Osteoblast (primary cell): ENCODE results near the gene GRPEL2. TPM values are rescaled to one million over a fixed set of nuclear protein-coding genes. Genes with fewer than 3 reads are reported as not detected.
"Not testable (repeated sequence)": the region's sequence is repeated elsewhere in the genome, so short reads cannot be mapped to it uniquely, and the experiment has no call there.

Experiments used
- DNase-seq: peaks from one replicate; pipeline ENCODE4 v3.0.0; 2011; ENCODE audit warnings: low spot score, mixed read lengths; ENCODE audit not compliant: insufficient read length; ENCODE audit errors: missing footprints
- H2AFZ ChIP-seq: 2 replicates; pipeline ENCODE4 v1.6.0; 2011; ENCODE audit warnings: mild to moderate bottlenecking, low read length
- H3K27ac ChIP-seq: 2 replicates; pipeline ENCODE4 v1.5.1; 2011; ENCODE audit warnings: mild to moderate bottlenecking, low read depth, low read length, moderate library complexity
- H3K27me3 ChIP-seq: 2 replicates; pipeline ENCODE4 v1.6.0; 2012; ENCODE audit warnings: mild to moderate bottlenecking, control low read depth, inconsistent platforms, low read length, moderate library complexity; ENCODE audit not compliant: insufficient read depth
- H3K36me3 ChIP-seq: 2 replicates; pipeline ENCODE4 v1.5.1; 2011; ENCODE audit warnings: mild to moderate bottlenecking, low read length, control low read depth, moderate library complexity; ENCODE audit not compliant: insufficient read depth
- H3K4me1 ChIP-seq: 2 replicates; pipeline ENCODE4 v1.5.1; 2011; ENCODE audit warnings: mild to moderate bottlenecking, low read length, control low read depth, moderate library complexity; ENCODE audit not compliant: insufficient read depth
- H3K4me2 ChIP-seq: 2 replicates; pipeline ENCODE4 v1.6.0; 2011; ENCODE audit warnings: mild to moderate bottlenecking, low read length; ENCODE audit not compliant: insufficient read depth
- H3K4me3 ChIP-seq: fragments of 200-600 bp; sonication (generic); 3 replicates; pipeline ENCODE4 v1.5.1; 2012; ENCODE audit warnings: mild to moderate bottlenecking, low read length, inconsistent platforms; ENCODE audit not compliant: insufficient read depth
- H3K79me2 ChIP-seq: 2 replicates; pipeline ENCODE4 v1.6.0; 2012; ENCODE audit warnings: mild to moderate bottlenecking, low read length, control low read depth, inconsistent platforms; ENCODE audit not compliant: insufficient read depth
- H3K9me3 ChIP-seq: 2 replicates; pipeline ENCODE4 v1.5.1; 2011; ENCODE audit warnings: low read depth, low read length, control low read depth
- H4K20me1 ChIP-seq: 2 replicates; pipeline ENCODE4 v1.6.0; 2012; ENCODE audit warnings: mild to moderate bottlenecking, low read length, control low read depth; ENCODE audit not compliant: insufficient read depth
- total RNA-seq: library from RNA; depleted of rRNA; stranded (reverse); fragments of >200 nt; gene quantifications from 2 replicates; pipeline ENCODE4 v1.2.3, GENCODE V29; 2012
- TF ChIP-seq, protein P1 (sequence below): IDR thresholded peaks from 2 replicates; pipeline ENCODE4 v1.5.1; 2011; ENCODE audit warnings: mild to moderate bottlenecking, low read depth, low read length, moderate library complexity; ENCODE audit errors: extremely low read depth

The GRPEL2 gene
- total RNA-seq, 1 donor, result 34.7 TPM

DNA sequence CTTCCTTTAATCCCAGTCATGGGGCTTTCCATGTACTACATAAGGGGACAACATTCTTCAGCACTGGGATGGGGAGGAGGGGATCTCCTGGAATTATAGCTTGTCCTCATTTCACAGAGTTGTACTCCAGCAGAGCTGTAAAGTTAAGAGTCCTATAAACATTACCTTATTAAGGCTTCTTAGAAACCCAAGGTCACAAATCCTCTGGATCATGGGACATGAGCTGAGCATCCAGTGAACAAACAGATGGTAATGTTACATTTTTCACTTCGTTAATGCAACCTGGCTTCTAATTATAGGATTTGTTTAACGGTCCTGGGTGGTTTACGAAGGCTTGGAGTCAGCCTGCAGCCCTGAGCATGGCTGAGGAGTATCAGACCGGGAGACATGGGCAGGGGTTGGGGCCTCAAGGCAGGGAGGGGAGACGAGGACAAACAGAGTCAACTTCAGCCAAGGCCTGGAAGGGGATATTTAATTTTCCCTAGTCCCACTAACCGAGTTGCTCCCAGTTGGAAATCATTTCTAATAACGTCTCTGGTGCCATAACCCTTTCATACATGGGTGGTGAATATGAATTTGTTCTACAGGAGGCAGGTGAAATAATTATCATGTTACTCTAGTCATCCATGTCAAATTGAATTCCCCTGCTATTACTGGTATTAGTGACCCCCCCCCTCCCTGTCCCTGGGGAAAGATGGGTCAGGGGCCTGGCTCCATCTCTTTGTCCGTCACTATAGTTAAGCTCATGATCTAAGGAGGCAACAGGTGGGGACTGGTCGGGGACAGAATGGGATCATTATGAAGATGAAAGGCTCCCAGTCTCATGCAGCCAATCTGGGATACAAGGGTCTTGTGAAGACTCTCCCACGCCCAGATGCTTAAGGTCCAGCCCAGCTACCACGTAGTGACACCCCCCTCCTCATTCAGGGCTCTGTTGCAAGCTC is 44.5 kb downstream of the GRPEL2 start:
- Histone ChIP-seq H3K27me3 (no peaks in the 10 kb centered on the region), H3K4me1 (peaks cover 30% of the 10 kb centered on the region), H2AFZ (no peak overlapping the region), H3K4me2 (no peak overlapping the region), H3K27ac (no peak overlapping the region), H3K79me2 (no peaks in the 10 kb centered on the region), H3K4me3 (no peak overlapping the region), H4K20me1 (no peaks in the 10 kb centered on the region), H3K9me3 (no peaks in the 10 kb centered on the region), H3K36me3 (no peaks in the 10 kb centered on the region)
- DNase-seq, result peak; percentile 23
- TF ChIP-seq, protein P1, sequence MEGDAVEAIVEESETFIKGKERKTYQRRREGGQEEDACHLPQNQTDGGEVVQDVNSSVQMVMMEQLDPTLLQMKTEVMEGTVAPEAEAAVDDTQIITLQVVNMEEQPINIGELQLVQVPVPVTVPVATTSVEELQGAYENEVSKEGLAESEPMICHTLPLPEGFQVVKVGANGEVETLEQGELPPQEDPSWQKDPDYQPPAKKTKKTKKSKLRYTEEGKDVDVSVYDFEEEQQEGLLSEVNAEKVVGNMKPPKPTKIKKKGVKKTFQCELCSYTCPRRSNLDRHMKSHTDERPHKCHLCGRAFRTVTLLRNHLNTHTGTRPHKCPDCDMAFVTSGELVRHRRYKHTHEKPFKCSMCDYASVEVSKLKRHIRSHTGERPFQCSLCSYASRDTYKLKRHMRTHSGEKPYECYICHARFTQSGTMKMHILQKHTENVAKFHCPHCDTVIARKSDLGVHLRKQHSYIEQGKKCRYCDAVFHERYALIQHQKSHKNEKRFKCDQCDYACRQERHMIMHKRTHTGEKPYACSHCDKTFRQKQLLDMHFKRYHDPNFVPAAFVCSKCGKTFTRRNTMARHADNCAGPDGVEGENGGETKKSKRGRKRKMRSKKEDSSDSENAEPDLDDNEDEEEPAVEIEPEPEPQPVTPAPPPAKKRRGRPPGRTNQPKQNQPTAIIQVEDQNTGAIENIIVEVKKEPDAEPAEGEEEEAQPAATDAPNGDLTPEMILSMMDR, result no peak

DNA sequence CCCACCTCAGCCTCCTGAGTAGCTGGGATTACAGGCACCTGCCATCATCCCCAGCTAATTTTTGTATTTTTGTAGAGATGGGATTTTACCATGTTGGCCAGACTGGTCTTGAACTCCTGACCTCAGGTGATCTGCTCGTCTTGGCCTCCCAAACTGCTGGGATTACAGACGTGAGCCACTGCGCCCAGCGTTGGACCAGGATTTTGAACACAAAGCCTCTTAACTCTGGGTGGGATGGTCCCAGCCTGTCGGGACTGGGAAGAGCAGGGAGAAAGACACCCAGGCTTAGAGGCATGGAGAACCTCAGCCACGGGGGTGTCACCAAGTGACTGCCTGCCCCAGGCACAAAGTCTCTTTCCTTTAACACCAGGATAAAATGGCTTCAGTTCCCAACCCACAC is 45.8 kb downstream of the GRPEL2 start:
- not testable (repeated sequence) for H3K4me2 ChIP-seq

DNA sequence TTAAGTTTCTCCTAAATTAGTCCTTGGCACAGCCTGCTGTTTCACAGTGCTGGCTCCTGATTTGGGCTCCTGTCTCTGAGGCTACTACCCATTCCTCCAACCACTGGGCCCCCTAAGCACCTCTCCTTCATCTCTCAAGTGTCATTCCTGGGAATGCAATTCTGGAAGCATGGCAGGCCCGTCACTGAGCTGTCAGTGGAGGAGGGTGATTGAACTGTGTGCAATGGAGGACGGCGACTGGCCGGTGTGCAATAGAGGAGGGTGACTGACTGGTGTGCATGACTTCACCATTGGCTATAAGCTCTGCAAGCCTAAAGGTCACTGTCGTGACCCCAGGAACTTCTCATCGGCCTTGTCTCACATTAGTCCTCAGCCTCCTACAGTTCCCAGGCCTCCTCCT is 46.2 kb downstream of the GRPEL2 start:
- H3K4me2 ChIP-seq, result no peak overlapping the region
- H3K36me3 ChIP-seq, result no peaks in the 10 kb centered on the region
- H3K27ac ChIP-seq, result no peak overlapping the region
- no peaks in the 10 kb centered on the region for H3K27me3 ChIP-seq
- H3K4me3 ChIP-seq, result no peak overlapping the region
- peaks cover 30% of the 10 kb centered on the region for H3K4me1 ChIP-seq
- H4K20me1 ChIP-seq, result no peaks in the 10 kb centered on the region
- peak; percentile 14 for DNase-seq
- H2AFZ ChIP-seq, result no peak overlapping the region
- TF ChIP-seq, protein P1, result no peak
- no peaks in the 10 kb centered on the region for H3K9me3 ChIP-seq
- no peaks in the 10 kb centered on the region for H3K79me2 ChIP-seq

More for the DNA sequence above, 45.8 kb downstream of the GRPEL2 start:
- not testable (repeated sequence) for H3K36me3 ChIP-seq, H4K20me1 ChIP-seq, H3K9me3 ChIP-seq, H3K27ac ChIP-seq, H3K4me3 ChIP-seq, H3K27me3 ChIP-seq, H2AFZ ChIP-seq, H3K79me2 ChIP-seq
- peaks cover 30% of the 10 kb centered on the region for H3K4me1 ChIP-seq
- DNase-seq, result peak; percentile 50

DNA sequence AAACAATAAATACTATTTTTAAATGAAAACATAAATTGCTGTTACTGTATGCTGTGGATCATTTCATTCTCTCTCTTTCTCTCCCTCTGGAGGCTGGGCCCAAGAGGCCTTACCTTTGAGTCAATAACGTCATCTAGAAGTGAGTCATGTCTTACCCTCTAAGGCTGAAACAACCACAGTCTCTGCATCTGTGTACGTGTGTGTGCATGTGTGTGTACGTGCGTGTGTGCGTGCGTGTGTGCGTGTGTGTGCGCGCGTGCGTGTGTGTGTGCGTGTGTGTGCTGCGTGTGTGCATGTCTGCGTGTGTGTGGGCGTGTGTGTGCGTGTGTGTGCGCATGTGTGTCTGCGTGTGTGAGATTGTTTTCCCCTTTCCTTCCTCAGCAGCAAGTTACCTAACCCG is 47.4 kb downstream of the GRPEL2 start:
- TF ChIP-seq, protein P1, result no peak
- no peaks in the 10 kb centered on the region for H3K36me3 ChIP-seq
- H3K4me1 ChIP-seq, result peaks cover 26% of the 10 kb centered on the region
- no peaks in the 10 kb centered on the region for H3K9me3 ChIP-seq
- H2AFZ ChIP-seq, result no peak overlapping the region
- no peaks in the 10 kb centered on the region for H4K20me1 ChIP-seq
- H3K27ac ChIP-seq, result peak overlapping the region; percentile 34
- DNase-seq, result peak; percentile 78
- H3K4me3 ChIP-seq, result no peak overlapping the region
- H3K79me2 ChIP-seq, result no peaks in the 10 kb centered on the region
- no peak overlapping the region for H3K4me2 ChIP-seq
- H3K27me3 ChIP-seq, result no peaks in the 10 kb centered on the region

DNA sequence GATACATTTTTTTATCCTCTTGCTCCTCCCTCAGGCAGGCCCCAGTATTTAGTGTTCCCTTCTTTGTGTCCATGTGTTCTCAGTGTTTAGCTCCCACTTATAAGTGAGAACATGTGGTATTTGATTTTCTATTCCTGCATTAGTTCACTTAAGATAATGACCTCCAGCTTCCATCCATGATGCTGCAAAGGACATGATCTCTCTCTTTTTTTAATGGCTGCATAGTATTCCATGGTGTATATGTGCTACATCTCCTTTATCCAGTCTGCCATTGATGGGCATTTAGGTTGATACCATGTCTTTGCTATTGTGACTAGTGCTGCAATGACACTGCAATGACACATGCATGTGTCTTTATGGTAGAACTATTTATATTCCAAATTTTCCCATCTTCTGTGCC is 49.7 kb downstream of the GRPEL2 start:
- H3K4me2 ChIP-seq, H3K9me3 ChIP-seq, H2AFZ ChIP-seq, H3K36me3 ChIP-seq, H3K79me2 ChIP-seq, DNase-seq, H3K27me3 ChIP-seq, H3K4me3 ChIP-seq, H4K20me1 ChIP-seq, H3K27ac ChIP-seq: not testable (repeated sequence)
- peaks cover 23% of the 10 kb centered on the region for H3K4me1 ChIP-seq
